ENCODE measurements around the gene TNS4. TPM values are rescaled to one million over a fixed set of nuclear protein-coding genes. Genes with fewer than 3 reads are reported as not detected.

TNS4 gene
- total and polyA plus RNA-seq, 9 of the 15 experiments (the other 6 are each of a cell fraction or from before 2014, with no cell fraction given): 0.04 to 0.73 (median 0.24) TPM; not detected in 1

DNA sequence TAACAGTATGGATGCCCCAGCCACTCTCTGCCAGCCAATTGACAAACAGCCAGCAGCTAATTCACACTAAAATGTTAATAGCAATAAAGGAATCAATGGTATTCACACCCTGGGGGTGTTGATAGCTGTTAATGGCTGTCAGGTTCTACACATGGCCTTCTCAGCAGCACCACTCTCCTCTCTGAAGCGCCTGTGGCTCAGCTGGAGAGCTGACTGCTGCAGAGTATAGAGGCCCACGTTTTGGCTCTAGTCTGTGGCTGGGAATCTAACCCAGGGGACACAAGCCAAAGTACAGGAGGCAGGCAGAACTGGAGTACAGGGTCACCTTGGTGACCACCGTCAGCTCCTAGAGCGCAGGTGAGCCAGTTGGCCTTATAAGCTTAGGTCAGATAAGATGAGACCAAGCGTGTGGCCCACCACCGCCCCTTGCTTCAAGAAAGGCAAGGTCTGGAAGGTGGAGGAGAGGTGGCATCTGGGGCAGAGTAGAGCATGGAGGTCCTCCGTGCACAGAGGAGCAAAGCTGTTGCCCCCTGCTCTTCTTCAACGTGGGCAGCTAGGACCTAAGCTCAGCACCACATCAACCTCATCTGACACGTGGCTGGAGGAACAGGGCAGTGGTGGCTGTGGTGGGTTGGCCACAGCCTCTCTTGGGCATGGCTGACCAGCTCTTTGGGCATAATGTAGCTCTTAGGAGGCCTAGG lies 38.4 kb upstream of the TNS4 start:
- in situ Hi-C loops (cut with MboI): loop anchor here (5.0 kb wide), 1 partner anchor 178 kb away; the partner anchor contains the start of gene GJD3
- ChIA-PET CTCF (ENCODE audit: low intra/inter-chr PET ratio) (no interaction called here), POLR2A (interaction anchor here (0.7 to 1.9 kb wide), 3 partner anchors 14 to 347 kb away, joined by 3 to 9 read pairs (median 3); no protein-coding TSS in a partner anchor)
- BruUV-seq (replicated peaks): no TSS peak
- Histone ChIP-seq H4K20me1 (replicated peaks; ENCODE audit: control insufficient read depth, insufficient read depth, low read length) (no peaks in the 10 kb centered on the region), H2AFZ (ENCODE audit: low read depth, low read length) (0 out of 2 replicates have a peak overlapping the region, but pooled peaks have one; percentile 13), H3K4me3 (no peak overlapping the region), H3K27me3 (ENCODE audit: control insufficient read depth in 2 of 2, insufficient read depth in 2 of 2, low read length in 2 of 2) (no peaks in the 10 kb centered on the region), H3K79me2 (ENCODE audit: control insufficient read depth, insufficient read depth, low read length) (no peaks in the 10 kb centered on the region), H3K9ac (ENCODE audit: insufficient read depth in 1 of 2, low read depth in 2 of 2, low read length in 2 of 2) (peak overlapping the region in 1 of 2 experiments; percentile 29; a peak in 1 of 4 replicates), H3K36me3 (ENCODE audit: control insufficient read depth, insufficient read depth, low read length) (no peaks in the 10 kb centered on the region), H3K4me2 (ENCODE audit: insufficient read depth, low read length) (no peak overlapping the region), H3K9me1 (ENCODE audit: control insufficient read depth, insufficient read depth, low read length) (peaks cover 6% of the 10 kb centered on the region), H3K27ac (ENCODE audit: extremely low read depth, low read depth, low read length) (no peak overlapping the region; the same call in 2 of the 3 replicates), H3K9me3 (replicated peaks; ENCODE audit: control insufficient read depth, insufficient read depth, low read depth, low read length) (no peaks in the 10 kb centered on the region; the same call in 1 of the 2 replicates), H3K4me1 (replicated peaks in 1 of 2; ENCODE audit: control insufficient read depth in 2 of 2, insufficient read depth in 2 of 2, low read length in 2 of 2) (peaks cover 33 to 35% of the 10 kb centered on the region in 2 experiments)
- no peak for FAIRE-seq
- TF ChIP-seq, protein P1, sequence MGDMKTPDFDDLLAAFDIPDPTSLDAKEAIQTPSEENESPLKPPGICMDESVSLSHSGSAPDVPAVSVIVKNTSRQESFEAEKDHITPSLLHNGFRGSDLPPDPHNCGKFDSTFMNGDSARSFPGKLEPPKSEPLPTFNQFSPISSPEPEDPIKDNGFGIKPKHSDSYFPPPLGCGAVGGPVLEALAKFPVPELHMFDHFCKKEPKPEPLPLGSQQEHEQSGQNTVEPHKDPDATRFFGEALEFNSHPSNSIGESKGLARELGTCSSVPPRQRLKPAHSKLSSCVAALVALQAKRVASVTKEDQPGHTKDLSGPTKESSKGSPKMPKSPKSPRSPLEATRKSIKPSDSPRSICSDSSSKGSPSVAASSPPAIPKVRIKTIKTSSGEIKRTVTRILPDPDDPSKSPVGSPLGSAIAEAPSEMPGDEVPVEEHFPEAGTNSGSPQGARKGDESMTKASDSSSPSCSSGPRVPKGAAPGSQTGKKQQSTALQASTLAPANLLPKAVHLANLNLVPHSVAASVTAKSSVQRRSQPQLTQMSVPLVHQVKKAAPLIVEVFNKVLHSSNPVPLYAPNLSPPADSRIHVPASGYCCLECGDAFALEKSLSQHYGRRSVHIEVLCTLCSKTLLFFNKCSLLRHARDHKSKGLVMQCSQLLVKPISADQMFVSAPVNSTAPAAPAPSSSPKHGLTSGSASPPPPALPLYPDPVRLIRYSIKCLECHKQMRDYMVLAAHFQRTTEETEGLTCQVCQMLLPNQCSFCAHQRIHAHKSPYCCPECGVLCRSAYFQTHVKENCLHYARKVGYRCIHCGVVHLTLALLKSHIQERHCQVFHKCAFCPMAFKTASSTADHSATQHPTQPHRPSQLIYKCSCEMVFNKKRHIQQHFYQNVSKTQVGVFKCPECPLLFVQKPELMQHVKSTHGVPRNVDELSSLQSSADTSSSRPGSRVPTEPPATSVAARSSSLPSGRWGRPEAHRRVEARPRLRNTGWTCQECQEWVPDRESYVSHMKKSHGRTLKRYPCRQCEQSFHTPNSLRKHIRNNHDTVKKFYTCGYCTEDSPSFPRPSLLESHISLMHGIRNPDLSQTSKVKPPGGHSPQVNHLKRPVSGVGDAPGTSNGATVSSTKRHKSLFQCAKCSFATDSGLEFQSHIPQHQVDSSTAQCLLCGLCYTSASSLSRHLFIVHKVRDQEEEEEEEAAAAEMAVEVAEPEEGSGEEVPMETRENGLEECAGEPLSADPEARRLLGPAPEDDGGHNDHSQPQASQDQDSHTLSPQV (IDR thresholded peaks at IDR 0.05): 0 out of 2 replicates have a peak, but pooled peaks have one; percentile 34
- no peak for TF ChIP-seq ZNF184 (CRISPR knock-in tag; IDR thresholded peaks at IDR 0.05)
- no peak for DNase-seq (ENCODE audit: extremely low read depth in 1 of 4, low spot score in 3 of 4)
- intact Hi-C loops (cut with micrococcal nuclease): loop anchor here (10.0 kb wide), 1 partner anchor 235 kb away; the partner anchor contains the start of gene RARA
- no peak for ATAC-seq
- WGBS (ENCODE audit: insufficient coverage, low coverage, missing lambda C conversion rate): 73% methylated on average over 9 of the region's 9 CpGs

All from K562 (cell line).